Activated T-cell treated with anti-CD3 and anti-CD28 coated beads, Interleukin-2, amount 50 U/mL, for 4 hours (primary cell): ENCODE measurements around the gene CLEC19A. TPM values are rescaled to one million over a fixed set of nuclear protein-coding genes. Genes with fewer than 3 reads are reported as not detected.

Experiments
- ATAC-seq, 2 donors: fragments of 200-7000 bp; cut with Tn5 transposase; one replicate each; pipeline ENCODE4 v1.10.0; 2021
- DNase-seq: peaks from one replicate; pipeline ENCODE4 v3.0.0-alpha.2; 2020
- H3K27me3 Mint-ChIP-seq: one replicate; pipeline ENCODE4 v1.8.0; 2021; ENCODE audit warnings: low read depth, mixed read lengths
- H3K36me3 Mint-ChIP-seq: one replicate; pipeline ENCODE4 v1.8.0; 2022; ENCODE audit warnings: mixed read lengths; ENCODE audit not compliant: insufficient read depth
- H3K4me1 Mint-ChIP-seq: one replicate; pipeline ENCODE4 v1.8.0; 2021; ENCODE audit warnings: low read depth, mixed read lengths
- H3K4me3 Mint-ChIP-seq: one replicate; pipeline ENCODE4 v1.8.0; 2021; ENCODE audit warnings: mild to moderate bottlenecking, moderate library complexity, mixed read lengths
- H3K9me3 Mint-ChIP-seq: one replicate; pipeline ENCODE4 v1.8.0; 2021; ENCODE audit warnings: mixed read lengths
- total RNA-seq, 3 donors: library from RNA; stranded (reverse); gene quantifications; one replicate each; pipeline ENCODE4 v1.2.1, GENCODE V29; 2021

Gene CLEC19A
- total RNA-seq, 3 donors from 2014 or later = not detected

GRCh38 chr16:19266774-19267173, 18.8 kb upstream of the CLEC19A start:
- Mint-ChIP-seq H3K9me3 (peaks cover 18% of the 10 kb centered on the region), H3K4me1 (no peaks in the 10 kb centered on the region), H3K27me3 (no peaks in the 10 kb centered on the region), H3K36me3 (peaks cover 2% of the 10 kb centered on the region), H3K4me3 (no peak overlapping the region)
- ATAC-seq (no peak), DNase-seq (no peak)

GRCh38 chr16:19269098-19269497, 16.4 kb upstream of the CLEC19A start:
- no peak for ATAC-seq
- Mint-ChIP-seq H3K27me3 (no peaks in the 10 kb centered on the region), H3K4me3 (no peak overlapping the region), H3K4me1 (no peaks in the 10 kb centered on the region), H3K9me3 (peaks cover 18% of the 10 kb centered on the region), H3K36me3 (peaks cover 2% of the 10 kb centered on the region)
- no peak for DNase-seq

- H3K27me3 Mint-ChIP-seq = no peaks in the 10 kb centered on the region
- DNase-seq = no peak
- no peak overlapping the region for H3K4me3 Mint-ChIP-seq
- H3K9me3 Mint-ChIP-seq = no peaks in the 10 kb centered on the region
- ATAC-seq = no peak
- no peaks in the 10 kb centered on the region for H3K36me3 Mint-ChIP-seq
- H3K4me1 Mint-ChIP-seq = no peaks in the 10 kb centered on the region
Observed at GRCh38 chr16:19274165-19274797, 11.2 kb upstream of the CLEC19A start.

GRCh38 chr16:19278403-19278802, 7.1 kb upstream of the CLEC19A start:
- no peak for DNase-seq
- no peak overlapping the region for H3K4me3 Mint-ChIP-seq
- no peak for ATAC-seq
- H3K4me1 Mint-ChIP-seq = no peaks in the 10 kb centered on the region
- H3K9me3 Mint-ChIP-seq = no peaks in the 10 kb centered on the region
- H3K36me3 Mint-ChIP-seq = no peaks in the 10 kb centered on the region
- H3K27me3 Mint-ChIP-seq = peaks cover 3% of the 10 kb centered on the region

- H3K36me3 Mint-ChIP-seq = no peaks in the 10 kb centered on the region
- H3K4me1 Mint-ChIP-seq = no peaks in the 10 kb centered on the region
- DNase-seq (no peak), ATAC-seq (no peak)
- peaks cover 3% of the 10 kb centered on the region for H3K27me3 Mint-ChIP-seq
- no peak overlapping the region for H3K4me3 Mint-ChIP-seq
- no peaks in the 10 kb centered on the region for H3K9me3 Mint-ChIP-seq
Observed at GRCh38 chr16:19281246-19281645, 4.3 kb upstream of the CLEC19A start.

- H3K9me3 Mint-ChIP-seq = no peaks in the 10 kb centered on the region
- ATAC-seq (no peak), DNase-seq (no peak)
- no peaks in the 10 kb centered on the region for H3K4me1 Mint-ChIP-seq
- no peak overlapping the region for H3K4me3 Mint-ChIP-seq
- H3K36me3 Mint-ChIP-seq = no peaks in the 10 kb centered on the region
- H3K27me3 Mint-ChIP-seq = peaks cover 3% of the 10 kb centered on the region
Observed at GRCh38 chr16:19282101-19282500, 3.4 kb upstream of the CLEC19A start.

GRCh38 chr16:19283637-19284036, 1.9 kb upstream of the CLEC19A start:
- no peak for DNase-seq
- Mint-ChIP-seq H3K36me3 (no peaks in the 10 kb centered on the region), H3K4me1 (no peaks in the 10 kb centered on the region), H3K4me3 (no peak overlapping the region), H3K9me3 (no peaks in the 10 kb centered on the region), H3K27me3 (peaks cover 3% of the 10 kb centered on the region)
- no peak for ATAC-seq

- Mint-ChIP-seq H3K4me3 (no peak overlapping the region), H3K4me1 (no peaks in the 10 kb centered on the region), H3K9me3 (no peaks in the 10 kb centered on the region), H3K27me3 (peaks cover 3% of the 10 kb centered on the region), H3K36me3 (no peaks in the 10 kb centered on the region)
- ATAC-seq (peak in 1 of 2 donors; percentile 55), DNase-seq (no peak)
Observed at GRCh38 chr16:19284207-19284606, 1.3 kb upstream of the CLEC19A start.

GRCh38 chr16:19286827-19287226, 1.3 kb downstream of the CLEC19A start:
- no peak for DNase-seq
- Mint-ChIP-seq H3K9me3 (no peaks in the 10 kb centered on the region), H3K4me1 (no peaks in the 10 kb centered on the region), H3K27me3 (peaks cover 3% of the 10 kb centered on the region), H3K36me3 (no peaks in the 10 kb centered on the region), H3K4me3 (no peak overlapping the region)
- ATAC-seq = no peak

GRCh38 chr16:19287241-19287640, 1.7 kb downstream of the CLEC19A start:
- H3K4me1 Mint-ChIP-seq = no peaks in the 10 kb centered on the region
- H3K36me3 Mint-ChIP-seq = no peaks in the 10 kb centered on the region
- ATAC-seq (no peak), DNase-seq (no peak)
- no peaks in the 10 kb centered on the region for H3K9me3 Mint-ChIP-seq
- H3K4me3 Mint-ChIP-seq = no peak overlapping the region
- H3K27me3 Mint-ChIP-seq = no peaks in the 10 kb centered on the region

- Mint-ChIP-seq H3K36me3 (no peaks in the 10 kb centered on the region), H3K4me3 (no peak overlapping the region), H3K27me3 (no peaks in the 10 kb centered on the region), H3K4me1 (peaks cover 1% of the 10 kb centered on the region), H3K9me3 (no peaks in the 10 kb centered on the region)
- ATAC-seq (no peak), DNase-seq (no peak)
Observed at GRCh38 chr16:19288872-19289799, 3.6 kb downstream of the CLEC19A start.

- Mint-ChIP-seq H3K9me3 (no peaks in the 10 kb centered on the region), H3K36me3 (no peaks in the 10 kb centered on the region), H3K27me3 (no peaks in the 10 kb centered on the region), H3K4me3 (no peak overlapping the region), H3K4me1 (peaks cover 9% of the 10 kb centered on the region)
- ATAC-seq (no peak), DNase-seq (no peak)
Observed at GRCh38 chr16:19289811-19290485, 4.4 kb downstream of the CLEC19A start.

GRCh38 chr16:19290860-19291259, 5.3 kb downstream of the CLEC19A start:
- H3K27me3 Mint-ChIP-seq = no peaks in the 10 kb centered on the region
- H3K36me3 Mint-ChIP-seq = no peaks in the 10 kb centered on the region
- H3K4me3 Mint-ChIP-seq = no peak overlapping the region
- ATAC-seq (no peak), DNase-seq (no peak)
- H3K9me3 Mint-ChIP-seq = no peaks in the 10 kb centered on the region
- peaks cover 12% of the 10 kb centered on the region for H3K4me1 Mint-ChIP-seq

- ATAC-seq (no peak), DNase-seq (no peak)
- Mint-ChIP-seq H3K9me3 (no peaks in the 10 kb centered on the region), H3K27me3 (peaks cover under 1% of the 10 kb centered on the region), H3K36me3 (no peaks in the 10 kb centered on the region), H3K4me3 (no peak overlapping the region), H3K4me1 (peaks cover 12% of the 10 kb centered on the region)
Observed at GRCh38 chr16:19291475-19291874, 5.9 kb downstream of the CLEC19A start.
